Stimulated activated effector memory CD8-positive, alpha-beta T cell treated with anti-CD3 and anti-CD28 coated beads, Interleukin-12 subunit alpha, Interleukin-12 subunit beta, amount 100 ng/mL, for 72 hours (primary cell): ENCODE results near the gene WFDC2.
A peak's percentile ranks its signal among the peaks of the same experiment; 100 is the strongest.
"Not testable (repeated sequence)": the region's sequence is repeated elsewhere in the genome, so short reads cannot be mapped to it uniquely, and the experiment has no call there.

Experiments
- ATAC-seq: fragments of 150-1000 bp; cut with Tn5 transposase; 2 replicates; pipeline ENCODE4 v1.10.0; 2021
- DNase-seq, 2 donors: peaks; one replicate each; pipeline ENCODE4 v3.0.0; 2021 to 2022; ENCODE audit warnings: low spot score in 2 of 2
- H3K27ac Mint-ChIP-seq: one replicate; pipeline ENCODE4 v1.8.0; 2022; ENCODE audit warnings: mild to moderate bottlenecking, mixed read lengths
- H3K36me3 Mint-ChIP-seq: one replicate; pipeline ENCODE4 v1.8.0; 2022; ENCODE audit warnings: mild to moderate bottlenecking, mixed read lengths
- H3K4me1 Mint-ChIP-seq: one replicate; pipeline ENCODE4 v1.8.0; 2022; ENCODE audit warnings: mixed read lengths
- H3K4me3 Mint-ChIP-seq: one replicate; pipeline ENCODE4 v1.8.0; 2022; ENCODE audit warnings: mild to moderate bottlenecking, mixed read lengths
- H3K9me3 Mint-ChIP-seq: one replicate; pipeline ENCODE4 v1.8.0; 2022; ENCODE audit warnings: mixed read lengths

The WFDC2 gene

DNA sequence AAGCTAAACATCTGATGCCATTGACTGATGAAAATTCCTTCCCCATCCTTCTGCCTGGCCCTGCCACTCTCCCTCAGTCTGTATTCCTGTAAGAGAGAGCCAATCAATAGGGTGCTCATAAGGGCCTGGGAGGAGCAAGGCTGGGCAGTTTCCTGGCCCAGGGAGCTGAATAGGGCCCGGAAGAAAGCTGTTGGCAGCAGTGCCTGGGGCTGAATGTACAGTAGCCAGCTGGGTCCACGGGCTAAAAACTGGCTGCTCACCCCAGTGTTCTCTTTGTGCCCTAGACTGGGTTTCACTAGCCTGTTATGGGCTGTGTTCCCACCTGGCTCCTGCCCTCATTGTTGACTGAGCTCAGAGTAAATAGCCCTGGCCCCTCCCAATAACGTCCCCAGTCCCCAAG lies 1.7 kb upstream of the WFDC2 start:
- H3K36me3 Mint-ChIP-seq, result no peaks in the 10 kb centered on the region
- H3K27ac Mint-ChIP-seq, result no peak overlapping the region
- no peak for DNase-seq
- ATAC-seq, result no peak
- peaks cover 8% of the 10 kb centered on the region for H3K4me1 Mint-ChIP-seq
- no peaks in the 10 kb centered on the region for H3K9me3 Mint-ChIP-seq
- no peak overlapping the region for H3K4me3 Mint-ChIP-seq

DNA sequence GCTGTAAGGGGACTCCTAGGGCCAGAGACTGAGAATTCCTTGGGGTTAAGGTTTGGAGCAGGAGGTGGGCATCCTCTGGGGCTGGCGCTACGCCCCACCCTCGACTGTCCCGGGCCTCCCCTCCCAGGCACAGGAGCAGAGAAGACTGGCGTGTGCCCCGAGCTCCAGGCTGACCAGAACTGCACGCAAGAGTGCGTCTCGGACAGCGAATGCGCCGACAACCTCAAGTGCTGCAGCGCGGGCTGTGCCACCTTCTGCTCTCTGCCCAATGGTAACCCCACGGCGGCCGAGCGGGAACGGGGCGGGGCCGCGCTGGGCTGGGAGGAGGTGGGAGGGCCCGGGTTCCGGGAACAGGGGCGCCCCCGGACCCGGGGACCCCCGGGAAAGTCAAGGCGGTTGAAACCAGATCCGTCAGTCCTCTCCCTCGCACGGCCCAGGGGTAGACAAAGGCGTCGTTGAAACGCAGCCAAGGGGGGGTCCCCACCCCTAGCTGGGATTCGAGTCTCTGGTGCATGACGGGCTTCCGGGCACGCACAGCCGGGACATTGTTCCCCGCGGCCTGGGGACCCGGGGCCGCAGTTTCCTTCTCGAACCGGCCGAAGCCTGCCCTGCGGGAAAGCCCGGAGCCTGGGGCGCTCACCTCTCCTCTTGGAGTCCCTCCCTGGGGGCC lies 844 bp downstream of the WFDC2 start:
- ATAC-seq, result peak; percentile 79
- Mint-ChIP-seq H3K4me3 (peak overlapping the region; percentile 59), H3K9me3 (no peaks in the 10 kb centered on the region), H3K36me3 (no peaks in the 10 kb centered on the region), H3K4me1 (peaks cover 8% of the 10 kb centered on the region), H3K27ac (no peak overlapping the region)
- DNase-seq, result peak; percentile 10 to 55

DNA sequence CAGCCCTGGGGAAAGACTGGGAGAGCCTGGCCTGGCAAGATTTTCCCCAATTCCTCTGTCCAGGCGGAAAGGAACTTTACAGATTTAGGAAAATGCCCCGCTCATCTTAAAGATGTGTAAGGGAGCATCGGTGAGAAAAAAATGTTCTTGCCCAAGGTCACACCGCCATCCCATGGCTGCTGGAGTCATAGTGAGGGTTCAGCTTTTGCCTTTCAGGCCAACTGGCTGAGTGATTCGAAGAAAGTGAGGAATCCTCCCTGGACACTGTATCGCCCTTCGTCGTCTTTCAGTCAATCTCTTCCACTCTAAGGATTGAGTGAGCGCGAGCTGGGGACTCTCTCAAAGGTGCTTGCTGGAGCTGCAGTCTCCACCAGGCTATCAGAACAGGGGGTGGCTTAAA lies 1.4 kb downstream of the WFDC2 start:
- Mint-ChIP-seq H3K27ac (no peak overlapping the region), H3K36me3 (no peaks in the 10 kb centered on the region), H3K4me3 (peak overlapping the region; percentile 59), H3K9me3 (no peaks in the 10 kb centered on the region), H3K4me1 (peaks cover 8% of the 10 kb centered on the region)
- no peak for DNase-seq
- peak; percentile 19 for ATAC-seq

DNA sequence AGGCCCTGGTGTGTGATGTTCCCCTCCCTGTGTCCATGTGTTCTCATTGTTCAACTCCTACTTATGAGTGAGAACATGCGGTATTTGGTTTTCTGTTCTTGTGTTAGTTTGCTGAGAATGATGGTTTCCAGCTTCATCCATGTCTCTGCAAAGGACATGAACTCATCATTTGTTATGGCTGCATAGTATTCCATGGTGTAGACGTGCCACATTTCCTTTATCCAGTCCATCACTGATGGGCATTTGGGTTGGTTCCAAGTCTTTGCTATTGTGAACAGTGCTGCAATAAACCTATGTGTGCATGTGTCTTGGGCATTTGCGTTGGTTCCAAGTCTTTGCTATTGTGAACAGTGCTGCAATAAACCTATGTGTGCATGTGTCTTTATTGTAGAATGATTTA lies 2.7 kb downstream of the WFDC2 start:
- not testable (repeated sequence) for H3K36me3 Mint-ChIP-seq, H3K9me3 Mint-ChIP-seq, ATAC-seq, H3K4me3 Mint-ChIP-seq, H3K27ac Mint-ChIP-seq, H3K4me1 Mint-ChIP-seq, DNase-seq

DNA sequence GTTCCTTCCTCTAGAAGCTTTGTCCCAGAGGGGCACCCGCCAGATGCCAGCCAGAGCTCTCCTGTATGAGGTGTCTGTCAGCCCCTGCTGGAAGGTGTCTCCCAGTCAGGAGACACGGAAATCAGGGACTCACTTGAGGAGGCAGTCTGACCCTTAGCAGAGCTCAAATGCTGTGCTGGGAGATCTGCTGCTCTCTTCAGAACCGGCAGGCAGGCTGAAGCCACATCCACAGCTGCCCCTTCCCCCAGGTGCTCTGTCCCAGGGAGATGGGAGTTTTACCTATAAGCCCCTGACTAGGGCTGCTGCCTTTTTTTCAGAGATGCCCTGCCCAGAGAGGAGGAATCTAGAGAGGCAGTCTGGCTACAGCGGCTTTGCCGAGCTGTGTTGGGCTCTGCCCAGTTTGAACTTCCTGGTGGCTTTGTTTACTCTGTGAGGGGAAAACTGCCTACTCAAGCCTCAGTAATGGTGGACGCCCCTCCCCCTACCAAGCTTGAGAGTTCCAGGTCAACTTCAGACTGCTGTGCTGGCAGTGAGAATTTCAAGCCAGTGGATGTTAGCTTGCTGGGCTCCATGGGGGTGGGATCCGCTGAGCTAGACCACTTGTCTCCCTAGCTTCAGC lies 8.1 kb downstream of the WFDC2 start:
- not testable (repeated sequence) for H3K27ac Mint-ChIP-seq, DNase-seq, H3K4me1 Mint-ChIP-seq, H3K36me3 Mint-ChIP-seq, H3K9me3 Mint-ChIP-seq, ATAC-seq, H3K4me3 Mint-ChIP-seq

DNA sequence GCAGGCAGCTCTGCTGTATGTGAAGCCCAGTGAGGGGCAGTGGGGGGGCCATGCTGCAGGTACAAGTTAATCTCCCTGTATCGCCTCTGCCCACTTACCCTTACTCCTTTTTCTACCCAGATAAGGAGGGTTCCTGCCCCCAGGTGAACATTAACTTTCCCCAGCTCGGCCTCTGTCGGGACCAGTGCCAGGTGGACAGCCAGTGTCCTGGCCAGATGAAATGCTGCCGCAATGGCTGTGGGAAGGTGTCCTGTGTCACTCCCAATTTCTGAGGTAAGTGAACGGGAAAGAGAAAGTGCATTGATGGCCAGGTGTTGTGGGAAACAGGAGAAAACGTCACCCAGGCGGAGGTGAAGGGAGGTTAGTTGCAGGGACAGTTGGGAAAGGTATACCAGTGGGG lies 10.3 kb downstream of the WFDC2 start:
- DNase-seq (no peak), ATAC-seq (no peak)
- H3K4me1 Mint-ChIP-seq, result no peaks in the 10 kb centered on the region
- no peak overlapping the region for H3K4me3 Mint-ChIP-seq
- no peaks in the 10 kb centered on the region for H3K9me3 Mint-ChIP-seq
- H3K27ac Mint-ChIP-seq, result no peak overlapping the region
- no peaks in the 10 kb centered on the region for H3K36me3 Mint-ChIP-seq

DNA sequence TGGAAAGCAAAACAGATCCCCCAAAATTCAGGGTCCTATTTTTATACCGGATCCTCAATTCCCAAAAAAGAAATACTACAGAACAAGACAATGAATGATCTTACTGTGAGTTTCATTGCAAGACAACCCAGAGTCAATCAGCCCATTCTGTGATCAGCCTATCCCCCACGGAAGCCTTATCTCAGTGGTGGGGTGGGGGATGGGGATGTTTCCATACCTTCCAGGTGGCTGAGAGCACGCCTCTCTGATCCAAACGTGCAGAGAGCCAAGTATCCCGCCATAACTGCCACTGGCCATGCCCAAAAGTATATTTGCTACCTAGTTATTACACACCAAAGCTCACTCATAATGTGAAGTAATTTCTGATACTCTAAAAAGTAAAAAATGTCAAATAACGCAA lies 15.1 kb downstream of the WFDC2 start:
- Mint-ChIP-seq H3K9me3 (no peaks in the 10 kb centered on the region), H3K27ac (no peak overlapping the region), H3K36me3 (no peaks in the 10 kb centered on the region), H3K4me3 (no peak overlapping the region), H3K4me1 (no peaks in the 10 kb centered on the region)
- no peak for ATAC-seq
- no peak for DNase-seq

DNA sequence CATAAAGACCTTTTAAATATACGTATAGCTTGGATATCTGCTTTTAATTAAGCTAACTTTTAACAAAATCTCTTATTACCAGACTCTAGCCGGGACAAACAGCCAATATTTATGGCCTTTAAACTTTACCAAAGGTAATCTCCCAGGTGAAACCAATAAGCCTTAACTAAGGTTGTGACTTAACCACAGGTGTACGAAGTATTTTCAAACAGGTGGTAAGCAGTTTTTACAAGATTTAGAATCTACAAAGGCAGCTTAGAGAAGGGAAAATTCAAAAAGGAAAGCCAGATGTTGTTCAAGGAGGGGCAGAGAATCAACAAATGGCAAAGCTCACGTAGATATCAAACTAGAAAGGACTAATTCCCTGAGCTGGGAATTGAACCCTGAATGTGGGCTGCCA lies 15.8 kb downstream of the WFDC2 start:
- DNase-seq, result no peak
- Mint-ChIP-seq H3K4me3 (no peak overlapping the region), H3K9me3 (no peaks in the 10 kb centered on the region), H3K4me1 (no peaks in the 10 kb centered on the region), H3K36me3 (no peaks in the 10 kb centered on the region), H3K27ac (no peak overlapping the region)
- ATAC-seq, result no peak

DNA sequence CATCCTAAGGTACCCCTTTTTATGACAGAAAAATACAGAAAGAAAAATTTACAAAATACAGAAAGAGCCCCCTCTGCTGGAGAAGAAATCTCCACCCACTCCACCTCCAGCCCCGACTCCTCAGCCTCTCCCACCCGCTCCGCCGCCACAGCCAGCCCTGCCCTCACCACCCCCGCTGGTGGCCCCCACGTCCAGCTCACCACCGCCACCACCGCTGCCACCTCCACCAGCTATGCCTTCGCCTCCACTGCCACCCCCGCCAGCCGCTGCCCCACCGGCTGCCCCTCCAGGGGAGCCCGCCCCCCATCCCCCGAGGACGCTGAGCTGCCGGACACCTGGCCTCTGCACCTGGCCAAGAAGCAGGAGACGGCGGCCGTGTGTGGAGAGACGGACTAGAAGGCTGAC lies 17.7 kb downstream of the WFDC2 start:
- ATAC-seq (no peak), DNase-seq (no peak)
- no peak overlapping the region for H3K4me3 Mint-ChIP-seq
- H3K36me3 Mint-ChIP-seq, result no peaks in the 10 kb centered on the region
- no peak overlapping the region for H3K27ac Mint-ChIP-seq
- no peaks in the 10 kb centered on the region for H3K4me1 Mint-ChIP-seq
- H3K9me3 Mint-ChIP-seq, result no peaks in the 10 kb centered on the region

DNA sequence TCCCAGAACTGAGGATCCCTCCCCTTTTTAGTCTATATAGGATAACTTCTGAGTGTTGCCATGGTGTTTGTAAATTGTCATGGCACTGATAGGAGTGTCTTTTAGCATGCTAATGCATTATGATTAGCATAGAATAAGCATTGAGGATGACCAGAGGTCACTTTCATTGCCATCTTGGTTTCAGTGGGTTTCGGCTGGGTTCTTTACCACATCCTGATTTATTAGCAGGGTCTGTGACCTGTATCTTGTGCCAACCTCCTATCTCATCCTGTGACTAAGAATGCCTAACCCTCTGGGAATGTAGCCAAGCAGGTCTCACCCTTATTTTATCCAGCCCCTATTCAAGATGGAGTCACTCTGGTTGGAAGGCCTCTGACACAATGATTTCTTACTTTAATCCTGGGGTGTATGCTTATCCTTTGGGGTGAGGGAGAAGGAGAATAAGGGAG lies 19.6 kb downstream of the WFDC2 start:
- ATAC-seq (no peak), DNase-seq (no peak)
- H3K9me3 Mint-ChIP-seq, result no peaks in the 10 kb centered on the region
- no peak overlapping the region for H3K27ac Mint-ChIP-seq
- no peaks in the 10 kb centered on the region for H3K4me1 Mint-ChIP-seq
- no peak overlapping the region for H3K4me3 Mint-ChIP-seq
- no peaks in the 10 kb centered on the region for H3K36me3 Mint-ChIP-seq

DNA sequence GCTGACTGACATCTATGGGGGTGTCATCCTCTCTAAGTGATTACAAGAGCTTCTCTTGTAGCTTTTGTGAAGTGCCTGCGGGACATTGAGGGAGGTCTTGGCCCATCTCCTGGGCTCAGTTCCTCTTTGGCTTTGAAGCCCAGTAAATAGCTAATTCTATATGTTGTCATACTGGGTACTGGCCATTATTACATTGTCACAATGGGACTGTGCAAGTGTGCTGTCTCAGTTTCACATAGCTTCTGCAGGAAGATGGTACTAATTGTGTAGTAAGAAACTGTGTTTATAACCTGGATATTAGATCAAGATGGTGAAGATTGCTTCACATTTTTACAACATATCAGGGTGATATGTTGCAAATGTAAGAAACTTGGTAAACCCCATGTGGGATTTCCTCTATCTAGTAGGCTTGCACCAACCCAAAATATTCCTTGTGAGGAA lies 26.0 kb downstream of the WFDC2 start:
- no peak for ATAC-seq
- Mint-ChIP-seq H3K36me3 (no peaks in the 10 kb centered on the region), H3K4me3 (no peak overlapping the region), H3K27ac (no peak overlapping the region), H3K4me1 (no peaks in the 10 kb centered on the region), H3K9me3 (no peaks in the 10 kb centered on the region)
- no peak for DNase-seq

DNA sequence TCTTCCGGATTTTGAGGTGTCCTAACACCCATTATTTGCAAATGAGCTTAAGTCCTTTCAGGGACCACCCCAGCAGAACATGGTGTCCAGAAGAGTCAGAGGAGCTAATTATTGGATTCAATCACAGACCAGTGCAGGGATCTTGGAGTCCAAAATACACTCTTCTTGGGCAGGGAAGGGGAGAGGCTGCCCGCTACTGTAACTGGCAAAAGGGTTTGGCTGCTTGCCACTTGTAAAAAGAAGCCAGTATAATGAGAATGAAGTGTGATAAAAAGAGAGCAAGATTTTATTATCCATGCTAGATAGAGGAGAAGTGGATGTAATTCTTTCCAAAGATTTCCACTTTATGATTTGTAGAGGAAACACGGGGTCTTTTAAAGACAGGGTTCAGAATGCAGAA lies 26.6 kb downstream of the WFDC2 start:
- H3K9me3 Mint-ChIP-seq, result no peaks in the 10 kb centered on the region
- DNase-seq, result no peak
- H3K4me1 Mint-ChIP-seq, result no peaks in the 10 kb centered on the region
- no peak overlapping the region for H3K27ac Mint-ChIP-seq
- no peak for ATAC-seq
- no peaks in the 10 kb centered on the region for H3K36me3 Mint-ChIP-seq
- H3K4me3 Mint-ChIP-seq, result no peak overlapping the region

DNA sequence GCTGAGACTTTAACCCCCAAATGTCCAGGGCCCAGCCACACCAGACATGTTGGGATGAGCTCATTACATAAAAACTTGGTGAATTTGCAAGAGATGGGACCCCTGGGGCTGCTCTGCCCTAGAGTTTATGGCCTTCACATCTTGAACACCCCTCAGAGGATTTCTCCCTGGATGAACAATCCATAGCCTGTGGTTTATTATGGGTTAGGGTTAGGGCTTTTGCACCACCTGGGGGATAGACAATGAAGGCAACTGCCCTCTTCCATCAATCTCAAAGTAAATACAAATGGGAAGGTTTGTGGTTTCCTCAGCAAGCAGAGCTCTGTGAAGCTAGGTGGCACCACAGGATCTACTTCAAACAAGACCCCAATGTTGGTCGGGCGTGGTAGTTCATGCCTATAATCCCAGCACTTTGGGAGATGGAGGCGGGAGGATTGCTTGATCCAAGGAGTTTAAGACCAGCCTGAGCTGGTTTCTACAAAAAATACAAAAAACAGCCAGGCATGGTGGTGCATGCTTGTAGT lies 28.5 kb downstream of the WFDC2 start:
- ATAC-seq (no peak), DNase-seq (no peak)
- H3K36me3 Mint-ChIP-seq, result no peaks in the 10 kb centered on the region
- no peaks in the 10 kb centered on the region for H3K4me1 Mint-ChIP-seq
- no peak overlapping the region for H3K27ac Mint-ChIP-seq
- H3K4me3 Mint-ChIP-seq, result no peak overlapping the region
- H3K9me3 Mint-ChIP-seq, result no peaks in the 10 kb centered on the region

DNA sequence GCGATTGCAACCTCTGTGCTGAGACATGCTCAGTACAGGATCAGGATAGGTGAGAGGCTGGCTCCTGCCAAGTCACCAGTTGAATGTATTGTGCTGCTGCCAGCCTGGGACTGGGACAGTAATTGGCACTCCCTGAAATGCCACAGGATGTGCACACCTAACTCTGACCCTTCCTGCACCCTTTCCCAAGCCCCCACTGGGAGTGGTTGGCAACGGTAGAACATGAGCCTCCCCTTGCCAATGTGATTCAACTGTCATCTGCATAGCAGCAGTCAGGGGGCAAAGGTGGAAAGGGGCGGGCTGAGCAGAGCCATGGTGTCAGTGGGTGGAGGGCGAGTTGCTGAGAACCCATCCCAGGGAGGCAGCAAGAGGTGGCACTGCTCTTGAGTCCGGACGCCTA lies 30.5 kb downstream of the WFDC2 start:
- Mint-ChIP-seq H3K27ac (no peak overlapping the region), H3K36me3 (no peaks in the 10 kb centered on the region), H3K4me1 (no peaks in the 10 kb centered on the region), H3K4me3 (no peak overlapping the region), H3K9me3 (no peaks in the 10 kb centered on the region)
- ATAC-seq (no peak), DNase-seq (no peak)

DNA sequence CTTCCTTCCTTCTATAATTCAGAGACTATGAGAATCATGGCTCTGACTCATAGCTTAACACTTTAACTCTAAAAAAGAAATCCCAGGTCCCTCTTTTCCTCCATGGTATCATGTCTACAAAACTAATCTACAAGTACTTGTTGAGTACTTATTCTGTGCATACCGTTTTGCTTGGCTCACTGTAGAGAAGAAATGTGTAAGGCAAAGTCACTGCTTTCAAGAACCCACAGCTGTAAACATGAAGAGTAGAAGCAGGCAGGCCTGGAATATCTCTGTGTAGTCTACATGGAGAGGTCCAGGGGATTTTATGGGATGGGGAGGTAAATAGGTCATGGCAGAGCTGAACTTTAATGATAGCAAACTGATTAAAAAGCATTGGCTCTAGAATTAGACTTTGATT lies 32.0 kb downstream of the WFDC2 start:
- Mint-ChIP-seq H3K27ac (no peak overlapping the region), H3K4me1 (no peaks in the 10 kb centered on the region), H3K36me3 (no peaks in the 10 kb centered on the region)

DNA sequence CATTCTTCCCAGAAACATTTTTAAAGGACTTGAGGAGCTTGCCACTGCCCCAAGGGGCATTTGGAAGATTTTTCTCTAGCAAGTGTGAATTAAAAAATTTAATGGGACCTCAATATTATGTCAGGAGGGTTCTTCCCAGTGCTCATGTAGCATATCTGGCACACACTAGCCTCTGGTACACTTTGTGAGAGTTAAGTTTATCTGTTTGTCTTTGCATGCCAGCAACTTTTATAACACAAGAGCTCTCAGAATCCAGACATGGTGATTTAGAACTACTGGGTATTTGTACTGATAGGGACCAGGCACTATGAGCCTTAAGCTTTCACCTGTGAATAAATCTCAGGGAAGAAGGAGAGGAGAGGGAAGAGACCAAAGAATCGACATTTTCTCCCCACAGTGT lies 33.0 kb downstream of the WFDC2 start:
- H3K4me3 Mint-ChIP-seq, result no peak overlapping the region
- H3K9me3 Mint-ChIP-seq, result no peaks in the 10 kb centered on the region
- H3K27ac Mint-ChIP-seq, result no peak overlapping the region
- H3K36me3 Mint-ChIP-seq, result no peaks in the 10 kb centered on the region
- no peaks in the 10 kb centered on the region for H3K4me1 Mint-ChIP-seq
- DNase-seq (no peak), ATAC-seq (no peak)

More for the DNA sequence above, 32.0 kb downstream of the WFDC2 start:
- DNase-seq, result no peak
- Mint-ChIP-seq H3K9me3 (no peaks in the 10 kb centered on the region), H3K4me3 (no peak overlapping the region)
- ATAC-seq, result no peak
